Inflammatory macrophage treated with lipopolysaccharide for 1 hour (primary cell): ENCODE results near the gene LSM14A.
"Not testable (repeated sequence)": the region's sequence is repeated elsewhere in the genome, so short reads cannot be mapped to it uniquely, and the experiment has no call there.

Source experiments
- DNase-seq, 2 donors: peaks; one replicate each; pipeline ENCODE4 v3.0.0-alpha.2; 2020 to 2022

Gene LSM14A

GRCh38 chr19:34171877-34172660 lies at the start of gene LSM14A:
TSS of gene LSM14A (plus strand) at chr19:34172504. CDS start at chr19:34172643, 139 bp downstream.
- DNase-seq = peak; percentile 82 to 90

DNA sequence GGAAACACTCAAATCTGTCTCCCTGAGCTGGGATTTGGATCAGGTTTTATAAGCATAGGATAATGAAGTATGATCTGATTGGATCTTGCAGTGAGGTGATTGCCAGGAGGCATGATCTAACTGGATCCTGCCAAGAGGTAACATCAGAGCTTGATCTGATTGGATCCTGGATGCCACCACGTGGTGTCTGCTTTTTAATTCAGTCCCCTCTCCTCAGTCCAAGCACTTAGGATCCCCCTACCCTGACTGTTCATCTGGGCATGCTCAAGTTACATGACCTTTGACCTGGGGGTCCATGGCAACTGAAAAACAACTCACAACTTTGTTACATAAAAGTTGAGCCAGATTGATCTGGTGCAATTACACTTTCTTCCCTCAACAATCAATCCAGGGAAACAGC lies 47.5 kb upstream of the LSM14A start:
- DNase-seq = no peak

DNA sequence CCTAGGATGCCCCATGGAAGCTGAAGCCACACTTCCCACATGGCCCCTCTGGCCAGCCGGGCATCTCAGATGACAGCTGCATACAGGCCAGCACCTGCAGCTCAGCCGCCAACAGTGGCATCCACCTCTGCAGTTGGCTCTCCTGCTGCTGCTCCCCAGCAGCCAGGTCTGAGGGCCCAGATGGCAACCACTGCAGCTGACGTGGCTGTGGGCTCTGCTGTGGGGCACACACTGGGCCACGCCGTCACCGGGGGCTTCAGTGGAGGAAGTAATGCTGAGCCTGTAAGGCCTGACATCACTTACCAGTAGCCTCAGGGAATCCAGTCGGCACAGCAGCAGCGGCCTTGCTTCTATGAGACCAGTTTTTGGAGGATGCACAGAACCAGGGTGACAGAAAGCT lies 45.3 kb upstream of the LSM14A start:
- DNase-seq = no peak

- DNase-seq = no peak
Observed at GRCh38 chr19:34127684-34128189, 44.6 kb upstream of the LSM14A start.

- no peak for DNase-seq
Observed at GRCh38 chr19:34128558-34129250, 43.6 kb upstream of the LSM14A start.

- DNase-seq = no peak
Observed at GRCh38 chr19:34131100-34131499, 41.2 kb upstream of the LSM14A start.

- not testable (repeated sequence) for DNase-seq
Observed at GRCh38 chr19:34132145-34132544, 40.2 kb upstream of the LSM14A start.

- DNase-seq = not testable (repeated sequence)
Observed at GRCh38 chr19:34132706-34133105, 39.6 kb upstream of the LSM14A start.

- peak; percentile 82 to 86 for DNase-seq
Observed at GRCh38 chr19:34134190-34135053, 37.9 kb upstream of the LSM14A start.

GRCh38 chr19:34135054-34135800 lies 37.1 kb upstream of the LSM14A start:
- no peak for DNase-seq

GRCh38 chr19:34135821-34136611 lies 36.3 kb upstream of the LSM14A start:
- no peak for DNase-seq

DNA sequence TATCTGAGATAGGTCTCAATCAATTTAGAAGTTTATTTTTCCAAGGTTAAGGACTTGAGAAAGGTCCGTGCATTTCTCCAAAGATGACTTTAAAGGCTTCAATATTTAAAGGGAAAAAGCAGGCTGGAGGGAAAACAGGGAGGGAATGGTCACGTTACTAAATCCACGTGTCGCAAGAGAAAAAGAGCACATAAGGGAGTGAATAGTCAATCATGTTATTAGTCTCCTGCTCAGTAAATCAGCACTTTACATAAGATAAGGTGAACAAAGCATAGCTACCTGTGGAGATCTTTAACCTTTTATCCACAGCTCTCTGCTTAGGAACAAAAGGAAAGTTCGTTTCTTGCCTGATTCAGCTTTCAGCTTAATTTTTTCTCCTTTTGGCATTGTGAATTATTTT lies 31.3 kb upstream of the LSM14A start:
- no peak for DNase-seq

- DNase-seq = no peak
Observed at GRCh38 chr19:34142440-34142839, 29.9 kb upstream of the LSM14A start.

DNA sequence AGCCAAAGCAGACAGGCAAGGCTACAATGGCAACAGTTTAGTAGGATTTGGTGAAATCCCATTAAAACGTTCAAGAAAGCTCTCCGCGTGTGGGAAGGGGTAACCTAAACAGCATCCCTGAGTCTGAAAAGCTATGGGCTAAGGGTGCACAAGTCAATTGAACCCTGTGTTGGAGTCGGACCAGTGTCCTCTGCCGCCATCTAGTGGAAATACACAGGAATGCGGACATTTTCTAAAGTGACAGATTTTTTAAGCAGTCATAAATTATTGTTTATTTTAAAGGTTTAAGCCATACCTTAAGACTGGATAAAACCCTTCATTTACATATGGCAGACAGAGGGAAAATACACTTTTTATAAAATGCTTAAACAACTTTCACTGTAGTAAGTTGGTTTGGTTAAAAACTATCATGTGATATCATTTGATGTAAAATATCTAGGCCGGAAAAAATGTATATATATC lies 26.5 kb upstream of the LSM14A start:
- peak; percentile 31 to 81 for DNase-seq

DNA sequence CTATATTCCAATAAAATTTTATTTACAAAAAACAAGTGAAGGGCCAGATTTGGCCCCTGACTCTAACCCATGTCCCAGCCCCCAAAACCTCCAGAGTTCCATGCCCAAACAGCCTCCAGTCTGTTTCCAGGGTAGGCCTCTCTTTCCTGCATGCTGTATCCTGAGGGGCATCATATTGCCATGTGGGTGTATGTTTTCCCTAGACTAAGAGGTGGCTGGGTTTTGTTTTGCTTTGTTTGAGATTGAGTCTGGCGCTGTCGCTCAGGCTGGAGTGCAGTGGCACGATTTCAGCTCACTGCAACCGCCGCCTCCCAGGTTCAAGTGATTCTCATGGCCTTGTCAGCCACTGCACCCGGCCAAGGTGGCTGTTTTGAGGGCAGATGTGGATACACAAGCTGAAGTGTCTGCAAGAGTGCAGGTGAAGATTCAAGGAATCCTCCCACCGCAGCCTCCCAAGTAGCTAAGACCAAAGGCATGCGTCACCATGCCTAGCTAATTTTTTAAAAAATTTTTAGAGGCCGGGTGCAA lies 23.6 kb upstream of the LSM14A start:
- no peak for DNase-seq

DNA sequence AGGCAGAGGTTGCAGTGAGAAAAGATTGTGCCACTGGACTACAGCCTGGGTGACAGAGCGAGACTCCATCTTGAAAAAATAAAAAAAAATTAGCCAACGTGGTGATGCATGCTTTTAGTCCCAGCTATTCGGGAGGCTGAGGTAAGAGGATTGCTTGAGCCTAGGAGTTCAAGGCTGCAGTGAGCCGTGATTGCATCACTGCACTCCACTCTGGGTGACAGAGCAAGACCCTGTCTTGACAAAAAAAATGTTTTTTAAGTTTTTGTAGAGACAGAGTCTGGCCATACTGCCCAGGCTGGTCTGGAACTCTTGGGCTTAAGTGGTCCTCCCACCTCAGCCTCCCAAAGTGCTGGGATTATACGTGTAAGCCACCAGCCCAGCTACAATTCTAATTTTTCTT lies 22.4 kb upstream of the LSM14A start:
- DNase-seq = no peak

DNA sequence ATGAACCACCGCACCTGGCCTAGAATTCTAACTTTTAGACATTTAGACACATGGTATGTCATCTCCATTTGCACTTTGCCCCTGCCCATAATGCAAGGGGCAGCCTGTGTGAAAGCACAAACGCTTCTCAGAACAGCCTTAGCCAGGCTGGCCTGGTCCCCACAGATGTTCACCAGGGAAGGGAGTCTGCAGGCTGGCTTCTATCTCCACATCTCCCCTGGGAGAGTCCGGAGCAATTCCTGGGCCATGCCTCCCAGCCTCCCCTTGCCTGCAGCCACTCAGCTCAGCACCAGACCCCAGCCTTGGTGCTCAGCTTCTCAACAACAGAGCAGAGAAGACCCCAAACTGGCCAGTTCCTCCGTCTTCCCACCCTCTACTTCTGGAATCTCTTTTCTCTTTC lies 21.7 kb upstream of the LSM14A start:
- no peak for DNase-seq

DNA sequence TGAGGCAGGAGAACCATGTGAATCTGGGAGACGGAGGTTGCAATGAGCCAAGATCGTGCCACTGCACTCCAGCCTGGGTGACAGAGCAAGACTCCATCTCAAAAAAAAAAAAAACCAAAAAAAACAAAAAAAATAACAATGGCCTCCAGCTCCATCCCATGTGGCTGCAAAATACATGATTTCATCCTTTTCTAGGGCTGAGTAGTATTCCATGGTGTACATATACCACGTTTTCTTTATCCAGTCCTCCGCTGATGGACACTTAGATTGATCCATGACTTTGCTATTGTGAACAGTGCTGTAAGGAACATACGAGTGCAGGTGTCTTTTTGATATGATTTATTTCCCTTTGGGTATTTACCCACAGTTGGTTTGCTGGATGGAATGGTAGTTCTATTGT lies 20.9 kb upstream of the LSM14A start:
- DNase-seq = no peak

DNA sequence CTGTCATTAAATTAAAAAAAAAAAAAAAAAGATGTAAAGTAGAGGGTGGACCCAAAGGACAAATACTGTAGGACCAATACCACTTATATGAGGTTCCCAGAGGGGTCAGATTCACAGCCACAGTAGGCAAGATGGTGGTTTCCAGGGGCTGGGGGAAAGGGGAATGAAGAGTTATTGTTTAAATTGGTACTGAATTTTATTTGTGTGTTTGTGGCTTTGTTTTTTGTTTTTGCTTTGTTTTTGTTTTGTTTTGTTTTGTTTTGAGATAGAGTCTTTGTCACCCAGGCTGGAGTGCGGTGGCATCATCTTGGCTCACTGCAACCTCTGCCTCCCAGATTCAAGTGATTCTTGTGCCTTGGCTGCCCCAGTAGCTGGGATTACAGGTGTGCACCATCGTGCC lies 17.9 kb upstream of the LSM14A start:
- no peak for DNase-seq

DNA sequence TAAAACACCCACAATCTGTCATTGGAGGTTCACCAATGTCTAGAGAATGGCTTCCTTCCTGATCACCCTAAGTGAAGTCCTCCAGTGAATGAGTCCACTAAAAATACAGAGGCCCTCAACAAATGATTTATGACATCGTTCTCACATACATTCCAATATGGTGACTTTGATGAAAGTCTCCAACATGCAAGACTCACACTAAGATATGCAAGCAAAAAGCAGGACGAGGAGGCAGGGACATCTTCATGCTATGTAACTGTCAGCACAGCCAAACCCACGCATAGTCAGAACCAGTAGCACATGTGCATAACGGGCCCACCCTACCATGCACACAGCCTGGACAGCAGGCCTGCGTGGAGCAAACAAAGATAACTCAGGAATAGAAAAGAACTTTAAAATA lies 16.6 kb upstream of the LSM14A start:
- DNase-seq = no peak

DNA sequence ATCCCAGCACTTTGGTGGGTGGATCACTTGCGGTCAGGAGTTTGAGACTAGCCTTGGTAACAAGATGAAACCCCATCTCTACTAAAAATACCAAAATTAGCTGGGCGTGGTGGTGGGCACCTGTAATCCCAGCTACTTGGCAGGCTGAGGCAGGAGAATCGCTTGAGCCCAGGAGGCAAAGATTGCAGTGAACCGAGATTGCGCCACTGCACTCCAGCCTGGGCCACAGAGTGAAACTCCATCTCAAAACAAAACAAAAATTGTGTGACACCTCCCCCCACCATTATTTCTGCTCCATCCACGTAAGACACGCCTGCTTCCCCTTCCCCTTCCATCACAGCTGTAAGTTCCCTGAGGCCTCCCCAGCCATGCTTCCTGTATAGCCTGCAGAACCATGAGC lies 13.3 kb upstream of the LSM14A start:
- DNase-seq = not testable (repeated sequence)
